UCSD-AML1 (cell line): ENCODE results near the gene KMT2E.

Source experiments
- DNase-seq: peaks from one replicate; lab custom pipeline; 2025; ENCODE audit not compliant: unreplicated experiment; lab: John Stamatoyannopoulos, UW

The KMT2E gene

GRCh38 chr7:105065104-105065503 is 51.1 kb downstream of the KMT2E start:
- DNase-seq = no peak

GRCh38 chr7:105067691-105068090 is 53.7 kb downstream of the KMT2E start:
- no peak for DNase-seq

- no peak for DNase-seq
Measured at GRCh38 chr7:105068886-105069285, 54.9 kb downstream of the KMT2E start.

- no peak for DNase-seq
Measured at GRCh38 chr7:105073143-105073542, 59.1 kb downstream of the KMT2E start.

GRCh38 chr7:105079348-105079747 is 65.3 kb downstream of the KMT2E start:
- no peak for DNase-seq

GRCh38 chr7:105084581-105084980 is 70.6 kb downstream of the KMT2E start:
- no peak for DNase-seq

GRCh38 chr7:105086850-105087249 is 72.8 kb downstream of the KMT2E start:
- DNase-seq = no peak

GRCh38 chr7:105087981-105088380 is 74.0 kb downstream of the KMT2E start:
- no peak for DNase-seq

GRCh38 chr7:105088456-105088855 is 74.5 kb downstream of the KMT2E start:
- no peak for DNase-seq

- no peak for DNase-seq
Measured at GRCh38 chr7:105094966-105095365, 81.0 kb downstream of the KMT2E start.

- no peak for DNase-seq
Measured at GRCh38 chr7:105096306-105096705, 82.3 kb downstream of the KMT2E start.

- no peak for DNase-seq
Measured at GRCh38 chr7:105097619-105098018, 83.6 kb downstream of the KMT2E start.

GRCh38 chr7:105098863-105099515 is 85.0 kb downstream of the KMT2E start:
- DNase-seq = no peak

- DNase-seq = no peak
Measured at GRCh38 chr7:105101864-105102263, 87.9 kb downstream of the KMT2E start.

GRCh38 chr7:105102557-105103352 is 88.8 kb downstream of the KMT2E start:
- no peak for DNase-seq

- DNase-seq = no peak
Measured at GRCh38 chr7:105105579-105105978, 91.6 kb downstream of the KMT2E start.

- no peak for DNase-seq
Measured at GRCh38 chr7:105106473-105106872, 92.5 kb downstream of the KMT2E start.

GRCh38 chr7:105107458-105107857 is 93.5 kb downstream of the KMT2E start:
- no peak for DNase-seq

- no peak for DNase-seq
Measured at GRCh38 chr7:105112440-105113418, 98.7 kb downstream of the KMT2E start.

- no peak for DNase-seq
Measured at GRCh38 chr7:105118612-105119600, 104.9 kb downstream of the KMT2E start.
